Left lung (tissue), 10 donors: ENCODE data around the gene SLC25A21. TPM values are rescaled to one million over a fixed set of nuclear protein-coding genes. Genes with fewer than 3 reads are reported as not detected.
A peak's percentile ranks its signal among the peaks of the same experiment; 100 is the strongest.

Experiments
- ATAC-seq: fragments of 200-7000 bp; cut with Tn5 transposase; one replicate; pipeline ENCODE4 v1.9.1; 2020; ENCODE audit warnings: moderate library complexity
- DNase-seq, 4 donors: peaks; one replicate each; pipeline ENCODE4 v3.0.0-alpha.2; 2013 to 2020
- H3K27ac ChIP-seq, 2 donors: fragments of 200-600 bp; sonication (generic) in 1 of 2; one replicate each; pipeline versions ENCODE4 v1.5.0 to v1.8.0; 2020 to 2021
- H3K27me3 ChIP-seq, 2 donors: fragments of 200-600 bp; sonication (generic) in 1 of 2; one replicate each; pipeline versions ENCODE4 v1.5.0 to v1.8.0; 2020 to 2021
- H3K36me3 ChIP-seq, 2 donors: fragments of 200-600 bp; sonication (generic) in 1 of 2; one replicate each; pipeline versions ENCODE4 v1.5.0 to v1.8.0; 2020 to 2021
- H3K4me1 ChIP-seq, 2 donors: fragments of 200-600 bp; one replicate each; pipeline ENCODE4 v1.8.0; 2021
- H3K4me3 ChIP-seq, 2 donors: fragments of 200-600 bp; sonication (generic) in 1 of 2; one replicate each; pipeline versions ENCODE4 v1.5.0 to v1.8.0; 2020 to 2021; ENCODE audit warnings: mild to moderate bottlenecking in 1 of 2
- H3K9me3 ChIP-seq, 2 donors: fragments of 200-600 bp; sonication (generic) in 1 of 2; one replicate each; pipeline versions ENCODE4 v1.5.0 to v1.8.0; 2020 to 2021
- CTCF ChIP-seq, 2 donors: fragments of 200-600 bp; sonication (generic) in 1 of 2; IDR thresholded peaks; one replicate each; pipeline versions ENCODE4 v1.5.0 to v1.8.0; 2021; ENCODE audit warnings: antibody characterized with exemption in 2 of 2
- intact Hi-C, 2 donors: fragments of 100-400 bp; cut with DNase I; formaldehyde crosslinking; loops; one replicate each; pipeline versions ENCODE4 v1.11.2 to v1.14.2; 2022
- polyA plus RNA-seq, 6 donors: library from polyadenylated mRNA; unstranded; fragments of 120-200 nt; gene quantifications; one replicate each; pipeline ENCODE4 v1.2.1, GENCODE V29; 2013; ENCODE audit not compliant: insufficient read length in 6 of 6
- total RNA-seq, 2 donors: library from RNA; stranded (reverse); fragmentation: NEBNext Ultra II Directional; extraction: Animal tissue kit (Norgen Biotek cat#: 25700); gene quantifications; one replicate each; pipeline ENCODE4 v1.2.1, GENCODE V29; 2021
- donor health status: DM: no; HTN: yes; CAD: no.
- donor health status: DM: no; HTN: no; CAD: no.

Gene SLC25A21
- total and polyA plus RNA-seq, 8 donors, result 0.47 to 3.7 (median 2.7) TPM

- intact Hi-C loops, result no loop called here
These were observed 173.7 kb downstream of the SLC25A21 start for GRCh38 chr14:36998686-36999085.

GRCh38 chr14:36997843-36998242 is 174.6 kb downstream of the SLC25A21 start:
- TF ChIP-seq CTCF (IDR thresholded peaks at IDR 0.05), result no peak
- no peaks in the 10 kb centered on the region for H3K9me3 ChIP-seq
- H3K4me3 ChIP-seq, result no peak overlapping the region
- H3K36me3 ChIP-seq, result no peaks in the 10 kb centered on the region
- ATAC-seq (no peak), DNase-seq (no peak)
- H3K27ac ChIP-seq, result no peak overlapping the region
- no peaks in the 10 kb centered on the region for H3K27me3 ChIP-seq
- no peaks in the 10 kb centered on the region for H3K4me1 ChIP-seq
- intact Hi-C loops, result no loop called here

More at GRCh38 chr14:36998686-36999085, 173.7 kb downstream of the SLC25A21 start:
- H3K27me3 ChIP-seq, result no peaks in the 10 kb centered on the region
- DNase-seq (no peak), ATAC-seq (no peak)
- no peaks in the 10 kb centered on the region for H3K4me1 ChIP-seq
- no peak overlapping the region for H3K27ac ChIP-seq
- no peak overlapping the region for H3K4me3 ChIP-seq
- TF ChIP-seq CTCF (IDR thresholded peaks at IDR 0.05), result no peak
- no peaks in the 10 kb centered on the region for H3K36me3 ChIP-seq
- no peaks in the 10 kb centered on the region for H3K9me3 ChIP-seq

- Histone ChIP-seq H3K27me3 (no peaks in the 10 kb centered on the region), H3K9me3 (no peaks in the 10 kb centered on the region), H3K4me1 (no peaks in the 10 kb centered on the region), H3K27ac (no peak overlapping the region), H3K36me3 (no peaks in the 10 kb centered on the region), H3K4me3 (no peak overlapping the region)
- TF ChIP-seq CTCF (IDR thresholded peaks at IDR 0.05), result no peak
- intact Hi-C loops, result no loop called here
- no peak for ATAC-seq
- DNase-seq, result no peak
These were observed 175.4 kb downstream of the SLC25A21 start for GRCh38 chr14:36996857-36997590.

GRCh38 chr14:36996133-36996856 is 176.1 kb downstream of the SLC25A21 start:
- Histone ChIP-seq H3K9me3 (no peaks in the 10 kb centered on the region), H3K27me3 (no peaks in the 10 kb centered on the region), H3K27ac (no peak overlapping the region), H3K36me3 (no peaks in the 10 kb centered on the region), H3K4me1 (no peaks in the 10 kb centered on the region), H3K4me3 (no peak overlapping the region)
- TF ChIP-seq CTCF (IDR thresholded peaks at IDR 0.05), result no peak
- peak; percentile 52 for ATAC-seq
- peak in 1 of 4 donors; percentile 18 for DNase-seq
- intact Hi-C loops, result no loop called here

- intact Hi-C loops, result no loop called here
- no peak for ATAC-seq
- no peak for TF ChIP-seq CTCF (IDR thresholded peaks at IDR 0.05)
- H3K4me3 ChIP-seq, result no peak overlapping the region
- no peaks in the 10 kb centered on the region for H3K27me3 ChIP-seq
- no peak for DNase-seq
- H3K27ac ChIP-seq, result no peak overlapping the region
- H3K36me3 ChIP-seq, result no peaks in the 10 kb centered on the region
- H3K9me3 ChIP-seq, result no peaks in the 10 kb centered on the region
- no peaks in the 10 kb centered on the region for H3K4me1 ChIP-seq
These were observed 182.6 kb downstream of the SLC25A21 start for GRCh38 chr14:36989806-36990205.
